Activated CD4-positive, alpha-beta T cell treated with anti-CD3 and anti-CD28 coated beads for 24 hours (primary cell): ENCODE results near the gene DAG1.
A peak's percentile ranks its signal among the peaks of the same experiment; 100 is the strongest.

ENCODE experiments used
- DNase-seq, 2 donors: peaks; one replicate each; pipeline ENCODE4 v3.0.0-alpha.2; 2020; ENCODE audit warnings: low read depth in 2 of 2

The DAG1 gene

GRCh38 chr3:49469936-49470713, at the start of gene DAG1:
DAG1 (plus strand) TSS chr3:49470267; CDS start chr3:49510535, 40,268 bp downstream.
- peak; percentile 94 to 96 for DNase-seq

DNA sequence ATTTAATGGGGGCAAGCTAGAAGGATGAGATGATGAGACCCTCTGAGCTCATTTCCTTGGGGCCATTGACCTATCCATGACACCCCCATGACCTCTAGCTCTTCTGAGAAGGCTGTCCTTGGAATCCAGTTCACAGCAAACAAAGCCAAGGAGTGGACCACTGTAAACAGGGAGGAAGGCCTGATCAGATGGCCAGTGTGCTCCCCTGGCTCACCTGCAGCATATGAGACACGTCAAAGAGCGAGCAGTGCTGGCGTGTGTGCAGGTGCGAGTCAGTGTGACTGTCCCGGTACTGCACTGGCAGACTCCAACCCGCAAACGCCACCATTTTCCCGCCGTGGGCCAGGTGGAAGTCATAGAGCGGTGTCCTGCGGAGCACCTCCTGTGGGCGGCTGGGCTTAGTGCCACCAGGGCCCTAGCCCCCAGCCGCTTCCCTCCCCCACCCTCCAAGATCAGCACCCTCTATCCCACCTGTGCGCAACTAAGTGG, 48.1 kb upstream of the DAG1 start:
- no peak for DNase-seq

DNA sequence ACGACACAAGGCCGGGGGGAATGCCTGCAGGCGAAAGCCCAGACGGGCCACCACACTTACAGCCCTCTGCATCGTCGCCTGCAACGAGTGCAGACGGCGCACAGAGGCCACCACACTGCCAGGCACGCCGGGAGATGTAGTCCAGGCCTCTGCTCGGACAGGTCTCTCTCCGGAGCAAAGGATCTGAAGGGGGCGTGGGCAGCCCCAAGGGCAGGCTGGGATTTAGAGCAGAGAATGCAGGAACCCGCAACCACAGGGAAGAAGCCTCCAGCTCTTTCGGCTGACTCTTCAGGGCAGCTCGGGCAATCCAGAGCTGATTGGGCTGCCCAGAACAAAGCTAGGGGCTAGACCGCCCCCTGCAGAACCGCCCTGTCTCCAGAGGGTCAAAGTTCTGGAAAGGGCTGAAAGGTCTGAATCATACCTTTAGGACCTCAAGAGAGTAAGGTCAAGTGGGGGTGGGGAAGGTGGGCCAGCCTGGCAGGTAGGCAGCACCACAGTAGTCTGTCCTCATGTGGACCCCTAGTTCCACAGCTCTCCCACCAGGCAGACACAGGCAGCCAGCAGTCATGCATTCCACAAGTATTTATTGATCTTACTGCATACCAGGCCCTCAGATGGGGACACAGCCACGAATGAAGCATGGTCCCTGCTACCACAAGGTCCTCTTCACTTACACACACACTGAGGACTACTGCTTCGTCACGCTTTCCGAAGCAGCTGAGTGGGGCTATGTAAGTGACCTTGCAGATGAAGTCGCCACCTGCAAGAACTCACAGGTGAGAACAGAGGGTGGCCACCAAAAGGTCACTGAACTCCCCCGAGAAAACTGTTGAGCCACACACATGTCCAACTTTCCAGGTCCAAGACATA, 47.5 kb upstream of the DAG1 start, which contains the start of gene AMT:
AMT (minus strand) TSS at position 95 of the 870 bp plus-strand sequence; CDS start at position 72, 23 bp downstream.
- DNase-seq: no peak

GRCh38 chr3:49424816-49425215, 45.3 kb upstream of the DAG1 start:
- no peak for DNase-seq

DNA sequence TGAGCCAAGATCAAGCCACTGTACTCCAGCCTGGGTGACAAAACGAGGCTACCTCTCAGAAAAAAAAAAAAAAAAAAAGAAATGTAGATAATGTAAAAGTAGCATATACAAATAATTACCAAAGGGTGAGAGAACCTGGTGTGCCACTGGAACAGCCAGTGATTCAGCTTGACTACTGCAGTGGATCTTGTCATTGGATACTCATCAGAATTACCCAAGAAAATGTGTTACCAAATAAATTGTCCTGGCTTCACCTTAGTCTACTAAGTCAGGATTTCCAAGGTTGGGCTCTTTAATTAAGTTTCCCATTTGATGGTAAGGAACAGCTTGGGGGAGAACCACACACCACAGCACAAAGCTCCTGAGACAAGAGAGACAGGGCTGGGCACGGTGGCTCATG, 42.5 kb upstream of the DAG1 start:
- no peak for DNase-seq

DNA sequence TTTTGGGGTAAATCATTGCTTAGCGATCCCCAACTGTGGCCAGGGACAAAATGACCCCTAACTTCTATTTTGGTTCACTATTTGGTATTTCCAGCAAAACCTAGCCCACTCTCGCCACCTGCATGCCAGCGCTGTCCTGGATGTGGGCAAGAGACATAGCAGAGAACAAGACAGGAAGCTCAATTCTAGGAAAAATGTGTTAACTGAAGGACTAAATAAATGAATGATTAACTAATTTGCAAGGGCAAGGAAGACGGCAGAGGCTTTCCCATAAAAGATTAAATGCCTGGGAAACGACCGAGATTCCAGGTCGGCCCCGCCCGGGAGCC, 41.4 kb upstream of the DAG1 start:
- no peak for DNase-seq

GRCh38 chr3:49434731-49435130, 35.3 kb upstream of the DAG1 start:
- DNase-seq: no peak

- no peak for DNase-seq
Measured at GRCh38 chr3:49445391-49445790, 24.7 kb upstream of the DAG1 start.

DNA sequence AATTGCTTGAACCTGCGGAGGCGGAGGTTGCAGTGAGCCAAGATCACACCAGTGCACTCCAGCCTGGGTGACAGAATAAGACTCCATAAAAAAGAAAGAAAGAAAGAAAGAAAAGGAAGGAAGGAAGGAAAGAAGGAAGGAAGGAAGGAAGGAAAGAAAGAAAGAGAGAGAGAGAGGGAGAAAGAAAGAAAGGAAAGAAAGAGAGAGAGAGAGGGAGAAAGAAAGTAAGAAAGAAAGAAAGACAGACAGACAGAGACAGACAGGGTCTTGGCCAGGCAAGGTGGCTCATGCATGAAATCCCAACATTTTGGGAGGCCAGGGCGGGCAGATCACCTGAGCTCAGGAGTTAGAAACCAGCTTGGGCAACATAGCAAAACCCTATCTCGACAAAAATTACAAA, 16.4 kb upstream of the DAG1 start:
- no peak for DNase-seq

DNA sequence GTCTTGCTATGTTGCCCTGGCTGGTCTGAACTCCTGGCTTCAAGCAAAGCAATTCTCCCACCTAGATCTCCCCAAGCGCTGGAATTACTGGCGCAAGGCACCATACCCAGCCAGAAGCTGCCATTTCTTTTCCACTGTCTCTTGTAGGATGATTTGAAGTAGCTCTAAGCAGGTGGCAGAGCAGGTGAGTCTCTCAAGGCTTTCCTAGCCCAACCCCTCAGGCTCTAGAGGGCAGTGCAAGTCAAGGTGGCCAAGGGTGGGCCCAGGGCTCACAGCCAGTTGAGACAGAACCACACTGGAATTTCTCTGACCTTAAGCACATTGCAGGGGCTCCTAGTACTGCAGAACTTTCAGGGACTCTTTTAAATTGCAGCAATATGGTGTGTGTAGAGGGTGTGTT, 15.6 kb upstream of the DAG1 start:
- DNase-seq: no peak

DNA sequence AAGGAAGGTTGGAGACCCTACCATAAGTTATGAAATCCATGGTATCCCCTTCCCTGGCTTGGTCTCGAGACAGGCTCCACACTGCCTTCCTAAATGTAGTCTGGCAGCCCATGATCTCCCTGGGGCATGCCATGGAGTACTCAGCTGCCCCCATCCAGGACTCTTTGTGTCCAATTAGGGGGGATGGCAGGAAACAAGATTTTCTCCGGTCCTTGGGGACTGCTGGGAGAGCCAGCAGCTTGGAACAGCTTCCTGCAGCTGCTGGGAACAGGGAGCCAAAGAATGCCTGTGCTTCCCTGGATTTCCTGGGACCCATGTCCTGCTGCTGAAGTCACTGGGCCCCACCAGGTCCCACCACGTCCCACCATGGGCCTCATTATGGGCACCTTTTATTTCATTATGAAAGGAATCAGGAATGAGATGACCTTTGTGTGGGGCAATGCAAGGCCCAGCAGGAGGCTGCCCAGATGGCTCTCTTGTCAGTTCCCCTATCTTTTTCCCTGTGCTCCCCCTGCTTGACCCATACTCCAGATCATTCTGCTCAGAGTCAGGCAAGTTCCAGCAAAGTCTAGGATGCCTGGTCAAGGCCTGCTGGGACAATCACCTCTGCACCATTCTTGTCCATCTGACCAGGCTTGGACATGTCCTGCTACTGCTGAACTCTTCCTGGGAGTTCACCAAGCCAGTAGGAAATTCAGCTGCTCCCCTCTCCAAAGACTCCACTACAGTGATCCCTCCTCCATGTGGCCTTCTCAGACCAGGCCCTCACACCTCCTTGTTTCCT, 15.0 kb upstream of the DAG1 start:
- DNase-seq: no peak

DNA sequence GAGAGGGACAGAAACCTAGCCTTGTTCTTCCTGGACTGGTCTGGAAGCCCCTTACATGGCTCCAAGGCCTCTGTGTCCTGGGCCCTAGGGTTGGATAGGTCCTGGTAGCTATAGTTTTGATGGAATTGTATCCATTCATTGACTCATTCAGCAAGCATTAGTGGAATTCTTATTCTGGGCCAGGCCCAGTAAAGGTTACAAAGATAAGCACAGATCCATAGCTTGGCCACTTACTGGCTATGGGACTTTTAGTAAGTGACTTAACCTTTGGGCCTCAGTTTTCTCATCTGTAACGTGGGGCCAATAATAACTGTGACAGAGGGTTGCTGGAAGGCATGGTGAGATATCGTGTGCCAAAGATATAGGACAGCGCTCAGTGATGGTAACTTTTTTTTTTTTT, 13.6 kb upstream of the DAG1 start:
- no peak for DNase-seq

DNA sequence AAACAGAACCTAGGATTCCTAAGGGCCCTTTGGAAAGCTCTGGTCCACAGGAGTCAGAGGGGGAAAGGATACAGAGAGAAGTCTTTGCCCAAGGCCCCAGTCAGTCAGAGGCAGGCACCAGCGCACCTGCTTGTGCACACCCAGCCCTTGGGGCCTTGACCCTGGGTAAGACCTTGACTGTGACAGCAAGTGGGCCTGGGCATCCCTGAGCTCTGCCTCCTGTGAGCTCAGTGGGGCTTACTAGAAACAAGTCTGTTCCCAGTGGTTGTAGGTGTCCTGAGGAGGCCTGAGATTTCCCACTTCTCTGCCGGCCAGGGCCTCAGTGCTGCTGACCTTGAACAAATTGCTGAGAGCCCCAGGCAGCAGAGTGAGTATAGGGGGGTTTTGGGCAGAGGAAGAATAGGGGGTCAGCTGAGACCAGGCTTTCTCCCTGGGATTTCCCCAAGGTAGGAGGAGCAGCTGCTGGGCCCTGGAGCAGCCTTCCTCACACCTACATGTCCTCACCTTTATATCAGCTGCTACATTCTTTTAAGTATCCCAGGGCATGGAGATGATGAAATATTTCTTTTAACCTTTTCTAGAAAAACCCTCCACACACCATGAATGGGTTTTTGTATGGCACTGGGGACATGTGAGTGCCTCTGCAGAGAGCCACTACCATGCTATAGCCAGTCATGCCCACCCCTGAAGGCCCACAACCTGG, 9.7 kb upstream of the DAG1 start:
- no peak for DNase-seq

DNA sequence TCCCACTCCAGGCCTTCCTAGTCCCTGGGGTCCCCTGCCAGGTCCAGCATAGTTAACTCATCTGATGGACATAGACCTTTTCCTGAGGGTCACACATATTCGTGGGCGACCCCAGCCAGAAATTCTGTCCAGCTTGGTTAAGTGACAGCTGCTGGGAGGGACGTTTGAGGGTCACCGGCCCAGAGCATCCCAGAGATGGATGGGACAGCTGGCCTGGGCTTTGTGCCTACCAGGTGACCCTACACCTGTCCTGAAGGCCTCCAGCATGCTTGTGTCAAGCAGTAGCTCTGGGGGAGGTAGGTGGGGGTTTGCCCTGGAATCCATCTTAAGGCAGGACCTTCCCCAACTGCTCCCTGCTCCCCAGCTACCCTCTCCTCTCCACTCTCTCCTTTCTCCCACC, 9.1 kb upstream of the DAG1 start:
- DNase-seq: no peak

DNA sequence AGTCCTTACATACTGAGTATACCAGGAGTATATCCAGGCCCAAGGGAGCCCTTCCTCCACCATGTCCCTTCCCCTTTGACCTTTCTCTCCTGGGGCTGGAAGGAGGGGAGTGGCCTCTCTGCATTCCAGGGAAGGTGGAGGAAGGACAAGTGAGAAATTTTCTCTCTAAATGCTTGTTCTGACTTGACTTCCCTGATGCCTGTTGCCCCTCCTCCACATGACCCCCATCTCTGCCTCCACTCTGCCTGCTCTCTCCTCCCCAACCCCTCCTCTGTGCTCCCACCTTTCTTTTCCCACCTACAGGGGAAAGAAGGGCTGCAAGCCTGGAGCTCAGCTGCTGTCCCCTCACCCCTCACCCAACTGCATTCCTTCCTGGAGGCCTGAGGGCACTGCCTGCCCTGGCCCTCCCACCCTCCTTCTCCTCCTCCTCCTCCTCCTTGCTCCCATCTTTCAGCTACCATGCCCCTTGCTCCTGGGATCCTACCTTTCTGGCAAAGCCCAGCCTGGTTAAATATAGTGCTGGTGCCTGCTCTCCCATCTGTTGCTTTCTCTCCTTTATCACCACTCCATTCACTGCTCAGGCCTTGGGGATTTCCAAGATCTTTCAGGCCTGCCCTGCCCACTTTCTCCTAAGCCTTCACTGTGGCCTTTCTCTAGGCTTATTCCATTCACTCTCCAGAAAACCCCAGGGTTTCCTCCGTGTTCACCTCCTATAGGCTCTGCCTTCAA, 8.5 kb upstream of the DAG1 start:
- DNase-seq: no peak

DNA sequence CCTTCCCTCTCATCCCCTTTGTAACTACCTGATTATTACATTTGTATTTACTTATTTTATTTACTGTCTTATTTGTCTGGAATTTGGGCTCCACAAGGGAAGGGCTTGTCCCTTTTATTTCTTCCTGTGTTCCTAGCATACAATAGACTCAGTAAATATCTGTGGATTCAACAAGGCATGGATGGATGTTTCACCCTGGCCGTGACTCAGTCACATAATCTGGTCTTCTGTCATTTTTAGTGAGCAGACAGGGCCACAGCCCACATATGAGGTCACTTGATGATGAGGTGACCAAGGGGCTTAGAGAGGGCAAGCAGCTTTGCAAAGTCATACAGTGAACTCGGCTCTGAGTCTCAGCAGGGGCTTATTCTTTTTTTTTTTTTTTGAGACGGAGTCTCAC, 7.8 kb upstream of the DAG1 start:
- no peak for DNase-seq

GRCh38 chr3:49465270-49466034, 4.6 kb upstream of the DAG1 start:
- no peak for DNase-seq

DNA sequence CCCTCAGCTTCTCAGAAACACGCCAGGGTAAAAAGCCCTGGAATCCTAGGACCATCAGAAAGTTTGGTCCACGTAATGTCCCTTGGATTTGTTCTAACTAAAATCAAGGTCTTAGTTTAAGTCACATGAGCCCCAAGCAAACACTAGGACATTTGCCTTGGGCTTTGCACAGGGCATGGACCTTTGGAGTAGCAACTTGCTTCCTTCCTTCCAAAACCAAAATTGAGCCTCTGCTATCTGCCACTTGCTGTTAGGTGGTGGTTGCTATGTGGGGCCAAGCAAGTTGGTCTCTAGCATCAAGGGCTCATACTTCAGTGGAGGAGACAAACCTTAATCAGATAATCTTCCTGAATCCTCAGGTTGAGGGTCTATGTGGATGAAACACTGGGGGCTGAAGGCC, 4.0 kb upstream of the DAG1 start:
- DNase-seq: no peak

- DNase-seq: no peak
Measured at GRCh38 chr3:49469037-49469935, 781 bp upstream of the DAG1 start.
